ENCODE measurements around the gene AGR3.

The AGR3 gene

DNA sequence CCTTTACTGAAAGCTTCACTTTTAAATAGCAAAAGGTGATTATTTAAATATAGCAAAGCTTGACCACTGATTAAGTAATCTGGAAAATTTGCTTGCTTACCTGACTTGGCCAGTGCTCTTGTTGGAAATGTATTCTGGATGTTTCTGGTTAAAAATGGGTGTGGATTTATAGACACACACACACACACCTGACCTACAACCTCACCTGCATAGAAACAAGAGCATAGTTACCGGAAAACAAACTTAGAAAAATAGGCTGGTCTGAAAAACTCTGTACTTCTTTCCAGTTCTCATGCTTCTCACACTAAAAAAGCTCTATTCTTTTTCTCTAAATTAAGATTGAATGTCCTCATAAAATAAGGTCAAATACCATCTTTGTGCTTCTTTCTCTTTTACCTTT, at the start of gene AGR3:
TSS of gene AGR3 (minus strand) at position 140 of the 400 bp plus-strand sequence. CDS start 3,365 bp downstream, outside the sequence.
- DNase-seq (ENCODE audit: low read depth) = no peak

DNA sequence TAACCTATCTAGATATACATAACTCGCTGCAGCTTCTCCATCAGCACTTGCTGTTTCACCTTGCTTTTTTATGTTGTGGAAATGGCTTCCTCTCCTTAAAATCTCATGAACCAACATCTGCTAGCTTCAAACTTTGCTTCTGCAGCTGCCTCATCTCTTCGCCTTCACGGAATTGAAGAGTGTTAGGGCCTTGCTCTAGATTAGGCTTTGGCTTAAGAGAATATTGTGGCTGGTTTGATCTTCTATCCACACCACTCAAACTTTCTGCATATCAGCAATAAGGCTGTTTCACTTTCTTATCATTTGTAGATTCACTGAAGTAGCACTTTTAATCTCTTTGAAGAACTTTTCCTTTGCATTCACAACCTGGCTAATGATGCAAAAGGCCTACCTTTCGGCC, 49.2 kb upstream of the AGR3 start:
- no peak for DNase-seq (ENCODE audit: low read depth)

DNA sequence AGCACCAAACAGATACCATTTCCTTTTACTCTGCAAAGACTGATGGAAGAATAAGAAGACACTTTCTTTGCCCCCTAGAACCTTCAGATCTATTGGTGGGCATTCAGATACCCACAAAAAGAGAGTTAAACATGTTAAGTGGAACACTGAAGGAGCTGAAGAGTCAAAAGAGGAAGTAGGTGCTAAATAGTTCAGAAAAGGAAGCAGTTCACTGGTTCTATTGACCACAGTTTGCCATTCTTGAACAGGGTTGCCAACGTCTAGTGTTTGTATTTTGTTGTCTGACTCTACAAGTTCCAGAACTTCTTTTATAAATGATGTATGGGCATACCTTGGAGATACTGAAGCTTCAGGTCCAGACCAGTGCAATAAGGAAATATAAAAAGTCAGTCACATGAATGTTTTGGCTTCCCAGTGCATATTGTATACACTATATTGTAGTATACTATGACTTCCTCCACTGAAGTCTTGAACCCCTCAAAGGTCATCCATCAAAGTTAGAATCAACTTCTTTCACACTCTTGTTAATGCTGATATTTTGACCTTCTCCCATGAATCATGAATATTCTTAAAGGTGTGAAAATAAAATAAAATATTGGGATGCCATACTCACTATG, 47.5 kb upstream of the AGR3 start:
- no peak for DNase-seq (ENCODE audit: low read depth)

DNA sequence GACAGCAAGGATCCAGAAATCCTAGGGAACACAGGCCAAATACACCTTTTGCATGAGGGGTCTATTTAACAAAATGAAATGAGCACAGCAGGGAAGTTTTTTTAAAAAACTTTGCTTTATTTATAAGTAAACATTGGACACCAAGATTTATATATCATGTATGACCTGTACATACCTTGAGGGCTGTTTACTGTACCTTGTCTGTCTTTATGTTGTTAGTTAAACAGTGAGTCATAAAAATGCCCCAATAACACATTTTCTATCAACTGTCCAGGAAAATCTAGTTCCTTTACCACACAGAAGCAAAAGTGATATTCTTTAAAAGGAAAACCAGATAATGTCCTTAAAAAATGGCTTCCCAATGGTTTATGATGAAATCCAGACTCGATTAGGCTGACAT, 45.1 kb upstream of the AGR3 start:
- DNase-seq (ENCODE audit: low read depth) = no peak

DNA sequence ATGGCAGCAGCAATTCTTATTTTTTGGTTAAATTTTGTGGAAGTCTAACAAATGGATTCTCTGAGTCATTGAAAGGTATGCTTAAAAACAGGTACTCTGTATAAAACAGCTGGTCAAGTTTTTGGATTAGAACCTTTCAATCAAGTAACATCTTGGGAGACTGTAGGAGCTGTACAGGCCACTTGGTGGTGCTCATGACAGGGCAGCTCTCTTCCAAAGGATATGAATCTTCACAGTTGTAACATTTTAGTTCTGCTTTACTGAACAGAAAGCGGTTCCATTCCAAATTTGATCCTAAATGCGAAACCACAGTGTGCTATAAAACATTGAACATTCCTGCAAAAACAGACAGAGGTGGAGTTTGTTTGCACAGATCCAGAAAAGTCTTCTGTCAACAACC, 44.5 kb upstream of the AGR3 start:
- DNase-seq (ENCODE audit: low read depth) = no peak

DNA sequence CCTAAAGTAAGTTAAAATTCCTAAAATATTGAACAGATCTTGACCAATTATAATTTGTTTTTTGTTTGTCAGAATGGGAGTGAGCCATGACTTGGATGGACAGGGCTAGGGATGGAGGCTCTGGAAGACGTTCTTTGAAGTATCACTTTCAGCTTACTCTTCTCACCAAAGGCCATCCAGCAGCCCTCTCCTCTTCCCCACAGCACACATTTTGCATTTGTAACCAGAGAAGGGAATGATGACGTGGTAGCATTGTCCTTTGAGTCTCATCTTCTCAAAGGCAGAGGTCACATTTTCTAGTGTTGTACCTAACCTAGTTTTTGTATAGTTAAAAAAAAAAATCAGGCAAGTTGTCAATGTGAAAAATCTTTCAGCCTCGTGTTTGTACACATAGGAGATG, 43.8 kb upstream of the AGR3 start:
- DNase-seq (ENCODE audit: low read depth) = no peak

DNA sequence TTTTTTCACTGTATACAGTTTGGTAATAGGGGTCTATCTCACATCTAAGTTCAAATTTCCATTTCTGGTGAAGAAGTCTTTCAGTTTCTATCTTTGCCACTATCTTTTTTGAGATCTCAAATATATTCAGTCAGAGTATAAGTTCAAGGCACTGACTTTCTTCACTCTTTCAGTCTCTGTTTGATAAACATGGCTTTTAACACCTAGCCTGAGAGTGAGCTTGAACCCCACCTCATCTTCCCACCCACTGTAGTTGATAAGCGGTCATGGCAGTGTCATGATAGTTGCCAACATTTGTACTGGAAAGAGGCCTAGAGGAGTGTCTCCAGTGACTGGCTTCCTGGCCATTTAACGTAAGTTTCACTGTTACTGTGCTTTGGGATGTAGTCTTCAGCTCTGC, 41.2 kb upstream of the AGR3 start:
- DNase-seq (ENCODE audit: low read depth) = no peak

DNA sequence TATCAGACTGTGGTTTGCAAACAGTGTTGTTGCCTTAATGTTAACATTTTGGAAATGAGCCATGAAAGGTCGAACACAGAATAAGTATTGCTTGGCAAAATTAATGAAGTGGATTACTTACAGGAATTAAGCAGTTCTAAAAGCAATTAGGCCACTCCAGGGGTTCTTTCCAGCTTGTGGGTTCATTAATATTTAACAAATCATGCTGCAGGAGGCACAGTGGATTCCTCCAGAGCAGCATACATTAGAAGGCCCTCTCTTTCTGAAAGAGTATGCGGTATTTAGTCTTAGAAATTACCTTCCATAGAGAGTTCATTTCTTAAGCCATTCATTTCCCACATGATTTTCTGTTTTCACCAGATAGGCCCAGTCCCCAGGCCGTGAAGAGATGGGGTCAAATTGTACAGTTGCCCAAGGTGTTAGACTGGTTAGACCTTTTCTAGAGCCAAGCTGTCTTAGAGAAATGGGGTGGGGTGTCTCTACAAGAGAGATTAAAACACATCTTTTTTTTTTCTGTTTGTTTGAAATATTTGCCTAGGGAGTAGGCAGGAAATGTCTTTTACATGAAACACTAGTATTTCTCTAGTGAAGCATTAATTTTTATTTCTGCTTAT, 40.0 kb upstream of the AGR3 start:
- DNase-seq (ENCODE audit: low read depth) = no peak

DNA sequence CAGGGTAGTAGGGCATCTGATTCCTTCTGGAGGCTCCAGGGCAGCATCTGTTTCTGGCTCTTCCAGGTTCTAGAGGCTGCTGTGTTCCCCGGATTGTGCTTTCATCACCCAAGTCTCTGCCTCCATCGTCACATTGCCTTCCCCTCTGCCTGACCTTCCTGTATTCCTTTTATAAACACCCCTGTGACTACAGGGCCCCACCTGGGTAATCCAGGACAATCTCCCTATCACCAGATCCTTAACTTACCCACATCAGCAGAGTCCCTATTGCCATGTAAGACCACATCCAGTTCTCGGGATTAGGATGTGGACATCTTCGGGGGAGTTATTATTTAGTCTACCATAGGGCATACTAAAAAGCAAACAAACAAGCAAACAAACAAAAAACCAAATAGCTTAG, 39.4 kb upstream of the AGR3 start:
- DNase-seq (ENCODE audit: low read depth) = no peak

DNA sequence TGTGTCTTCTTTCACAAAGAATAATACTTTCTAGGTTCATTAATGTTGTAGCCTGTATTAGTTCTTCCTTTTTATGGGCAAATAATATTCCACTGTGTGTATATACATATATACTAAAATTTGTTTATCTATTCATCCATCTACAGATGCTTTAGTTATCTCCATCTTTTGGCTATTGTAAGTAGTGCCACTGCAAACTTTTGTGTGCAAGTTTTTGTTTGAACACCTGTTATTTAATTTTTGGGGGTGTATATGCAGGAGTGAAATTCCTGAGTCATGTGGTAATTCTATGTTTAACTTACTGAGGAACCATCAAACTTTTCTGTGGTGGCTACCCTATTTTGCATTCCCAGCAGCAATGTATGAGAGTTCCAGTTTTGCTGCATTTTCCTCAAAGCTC, 37.7 kb upstream of the AGR3 start:
- DNase-seq (ENCODE audit: low read depth) = no peak

DNA sequence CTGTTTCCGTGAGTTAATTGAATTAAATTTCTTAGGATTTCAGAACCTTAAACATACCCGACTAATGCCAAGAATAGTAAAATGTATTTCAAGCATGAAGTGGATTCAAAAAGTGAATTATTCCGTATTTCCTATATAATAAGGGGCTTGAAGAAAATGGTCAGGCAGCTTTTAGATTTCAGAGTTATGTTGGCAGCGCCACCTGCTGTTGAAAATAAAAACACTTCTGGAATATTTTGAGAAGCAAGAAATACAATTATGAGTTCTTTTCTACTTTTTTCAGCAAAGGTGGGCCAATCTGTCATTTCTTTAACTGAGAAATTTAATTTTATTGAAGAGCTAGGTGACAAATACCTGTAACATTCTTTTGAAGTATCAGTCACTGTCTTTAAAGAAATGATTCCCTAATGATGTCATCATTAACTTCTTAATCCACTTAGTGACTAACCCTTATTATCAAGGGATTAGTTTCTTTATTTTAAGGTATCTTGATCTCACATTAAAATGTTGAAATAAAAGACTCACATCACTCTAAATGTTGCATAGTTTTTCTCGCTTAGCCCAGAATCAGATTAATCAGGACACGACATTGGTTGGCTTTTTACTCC, 36.6 kb upstream of the AGR3 start:
- no peak for DNase-seq (ENCODE audit: low read depth)

DNA sequence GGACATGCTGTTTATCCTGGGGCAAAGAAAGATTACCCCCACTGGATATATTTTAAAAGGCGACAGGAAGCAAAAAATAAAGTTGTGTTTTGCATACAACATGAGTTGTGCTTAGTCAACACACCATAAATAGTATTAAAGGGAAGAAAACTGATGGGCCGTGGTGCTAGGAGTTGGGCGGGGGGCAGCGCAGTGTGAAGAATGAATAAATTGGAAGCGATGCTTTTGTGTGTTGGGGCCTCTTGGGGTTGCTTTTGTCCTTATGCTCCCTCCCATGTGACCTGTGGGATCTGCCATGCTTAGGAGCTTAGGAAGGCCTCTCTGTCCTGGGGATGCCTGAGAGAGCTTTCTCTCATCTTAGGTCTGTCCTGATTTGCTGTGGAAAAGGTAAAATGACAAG, 35.0 kb upstream of the AGR3 start:
- no peak for DNase-seq (ENCODE audit: low read depth)

DNA sequence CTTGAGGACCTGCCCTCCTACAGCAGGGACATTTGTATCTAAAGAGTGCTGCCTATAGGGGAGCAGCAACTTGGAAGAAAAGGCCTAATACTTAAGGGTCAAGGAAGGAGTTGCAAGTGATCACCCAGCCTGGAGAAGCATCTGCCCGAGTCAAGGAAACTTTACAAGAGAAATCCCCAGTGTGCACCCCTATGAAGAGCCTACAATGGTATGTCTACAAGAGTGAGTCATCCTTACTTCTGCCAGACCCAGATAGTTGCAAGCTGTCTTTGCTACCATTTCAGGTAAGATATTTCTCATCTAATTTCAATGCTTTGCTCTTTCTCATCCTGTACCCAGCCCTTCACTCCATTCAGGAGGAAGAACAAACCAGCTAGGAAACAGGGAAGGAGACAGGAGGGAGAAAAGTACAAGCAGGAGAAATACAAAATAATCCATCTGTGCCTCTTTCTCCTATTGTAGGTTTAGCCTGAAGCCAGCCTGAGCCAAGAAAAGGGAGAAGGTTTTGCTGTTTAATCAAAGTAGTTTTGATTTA, 34.4 kb upstream of the AGR3 start:
- DNase-seq (ENCODE audit: low read depth) = peak; percentile 81

DNA sequence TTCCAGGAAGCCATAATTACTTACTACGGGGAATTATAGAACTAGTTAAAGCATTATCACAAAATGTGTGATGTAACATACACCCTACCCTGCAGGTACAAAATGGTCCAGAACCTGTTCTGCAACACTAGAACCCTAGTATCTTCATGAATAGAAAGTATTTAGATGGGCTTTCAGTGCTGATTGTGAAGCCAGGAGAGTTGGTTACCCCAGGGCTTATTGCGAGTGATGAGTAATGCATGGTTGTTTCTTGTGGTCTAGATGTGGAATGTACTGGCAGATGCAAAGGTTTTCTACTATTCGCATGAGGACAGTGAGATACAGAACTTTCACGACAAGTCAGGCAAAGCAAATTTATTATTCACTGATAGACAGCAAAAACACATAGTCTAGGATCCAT, 33.6 kb upstream of the AGR3 start:
- peak; percentile 93 for DNase-seq (ENCODE audit: low read depth)

DNA sequence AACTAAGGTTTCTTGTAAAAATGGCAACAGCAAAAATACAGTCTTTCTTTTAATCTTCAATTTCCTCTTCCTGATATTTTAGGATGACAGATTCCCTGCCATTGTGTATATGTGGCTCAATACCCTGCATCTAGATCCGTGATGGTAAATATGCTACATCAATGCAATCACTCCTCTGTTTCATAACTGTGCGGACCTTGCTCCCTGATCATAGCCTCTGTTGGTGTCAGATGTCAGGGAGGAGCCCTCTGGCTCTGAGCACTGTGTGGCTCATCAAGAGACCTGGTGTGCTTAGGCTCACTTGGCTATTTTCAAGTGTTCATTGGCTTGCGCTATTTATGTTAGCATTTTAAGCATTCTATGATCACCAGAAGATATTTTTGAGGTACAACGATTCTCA, 33.0 kb upstream of the AGR3 start:
- DNase-seq (ENCODE audit: low read depth) = no peak

DNA sequence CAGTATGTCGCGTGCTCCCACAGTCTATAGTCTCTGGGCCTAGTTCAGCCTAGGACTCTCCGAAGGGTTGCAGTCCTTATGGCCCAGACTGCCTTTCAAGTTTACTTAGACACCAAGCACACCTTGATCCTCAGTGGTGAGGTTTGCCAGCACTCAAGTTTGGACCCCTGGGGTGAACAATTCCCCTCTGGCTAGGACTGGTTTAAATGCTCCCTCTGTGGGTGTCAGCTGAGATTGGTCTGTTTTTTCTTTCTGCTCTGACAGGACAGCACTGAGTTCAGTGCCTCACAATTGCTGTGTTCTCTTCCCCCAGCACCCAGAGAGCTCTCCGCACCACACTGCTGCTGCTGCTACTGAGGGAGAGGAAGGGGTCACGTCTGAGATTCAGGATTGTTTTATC, 31.9 kb upstream of the AGR3 start:
- no peak for DNase-seq (ENCODE audit: low read depth)

DNA sequence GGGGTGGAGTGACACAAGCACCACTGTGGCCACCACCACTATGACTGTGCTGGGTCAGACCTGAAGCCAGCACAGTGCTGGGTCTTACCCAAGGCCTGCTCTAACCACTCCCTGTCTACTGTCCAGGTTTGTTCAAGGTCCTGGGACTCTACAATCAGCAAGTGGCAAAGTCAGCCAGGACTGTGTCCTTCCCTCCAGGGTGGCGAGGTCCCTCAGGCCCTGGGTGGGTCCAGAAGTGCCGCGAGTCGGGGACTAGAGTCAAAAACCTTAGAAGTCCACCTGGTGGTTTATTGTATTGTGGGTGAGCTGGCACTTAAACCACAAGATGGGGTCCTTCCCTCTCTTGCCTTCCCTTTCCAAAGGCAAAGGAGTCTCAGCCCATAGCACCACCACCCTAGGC, 30.8 kb upstream of the AGR3 start:
- DNase-seq (ENCODE audit: low read depth) = no peak

DNA sequence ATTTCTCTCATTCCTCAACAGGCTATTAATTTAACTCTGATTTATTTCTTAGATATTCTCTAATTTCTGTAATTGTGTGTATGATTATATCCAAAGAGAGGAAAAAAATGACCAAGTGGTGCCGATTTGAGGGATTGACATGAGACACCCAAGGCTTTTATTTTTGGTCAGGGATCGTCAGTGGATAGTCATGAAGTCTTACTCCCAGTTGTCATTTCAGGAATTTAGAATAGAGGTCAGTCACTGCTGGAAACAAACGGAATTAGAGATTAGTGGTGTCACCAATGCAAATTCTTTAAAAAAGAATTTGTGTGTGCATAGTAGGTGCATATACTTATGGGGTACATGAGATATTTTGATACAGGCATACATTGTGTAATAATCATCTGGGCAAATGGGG, 26.8 kb upstream of the AGR3 start:
- no peak for DNase-seq (ENCODE audit: low read depth)

DNA sequence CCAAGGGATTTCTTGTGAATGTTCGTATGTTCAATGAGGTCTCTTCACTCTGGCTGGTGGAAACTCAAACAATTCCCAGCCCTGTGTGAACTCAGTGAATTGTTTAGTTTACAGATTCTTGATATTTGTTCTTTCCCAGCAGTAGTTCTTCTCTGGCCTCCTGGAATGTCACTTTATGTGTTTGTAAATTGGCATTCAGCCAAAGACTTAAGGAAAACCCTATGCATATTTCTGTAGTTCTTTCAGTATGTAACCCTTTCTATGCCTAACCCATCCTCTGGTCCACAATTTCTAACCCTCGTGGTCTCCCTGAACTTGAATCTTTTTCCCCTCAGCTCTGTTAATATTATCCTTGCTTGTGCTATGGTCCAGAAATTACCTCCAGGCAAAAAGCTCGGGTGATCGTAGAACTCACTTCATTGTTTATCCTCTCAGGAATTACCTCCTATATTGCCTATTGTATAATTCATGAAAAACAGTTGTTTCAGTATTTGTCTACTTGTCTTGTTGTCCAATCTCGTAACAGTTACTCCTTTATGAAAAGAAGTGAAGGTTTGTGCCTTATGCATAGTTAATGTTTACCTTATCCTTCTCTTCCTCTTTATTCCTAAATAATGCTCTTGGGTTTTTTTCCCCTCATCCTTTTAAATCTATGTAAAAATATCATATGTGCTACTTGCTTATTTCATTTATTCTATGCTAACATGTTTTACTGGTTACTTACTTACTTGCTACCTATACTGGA, 23.7 kb upstream of the AGR3 start:
- peak; percentile 52 for DNase-seq (ENCODE audit: low read depth)

DNA sequence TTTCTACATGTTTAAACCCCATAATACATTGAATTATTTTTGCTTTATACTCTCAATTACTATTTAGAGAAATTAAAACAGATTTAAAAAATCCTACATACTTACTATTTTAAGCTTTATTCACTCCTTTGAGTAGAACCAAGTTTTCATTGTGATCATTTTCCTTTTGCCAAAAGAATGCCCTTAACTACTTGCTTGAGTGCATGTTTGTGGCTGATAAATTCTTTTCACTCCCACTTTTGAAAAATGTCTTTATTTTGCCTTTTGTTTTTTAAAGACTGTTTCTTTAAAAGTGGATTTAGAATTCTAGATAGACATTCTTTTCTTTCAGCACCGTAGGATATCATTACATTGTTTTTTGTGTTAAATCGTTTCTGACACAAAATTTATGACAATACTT, 22.3 kb upstream of the AGR3 start:
- DNase-seq (ENCODE audit: low read depth) = no peak

DNA sequence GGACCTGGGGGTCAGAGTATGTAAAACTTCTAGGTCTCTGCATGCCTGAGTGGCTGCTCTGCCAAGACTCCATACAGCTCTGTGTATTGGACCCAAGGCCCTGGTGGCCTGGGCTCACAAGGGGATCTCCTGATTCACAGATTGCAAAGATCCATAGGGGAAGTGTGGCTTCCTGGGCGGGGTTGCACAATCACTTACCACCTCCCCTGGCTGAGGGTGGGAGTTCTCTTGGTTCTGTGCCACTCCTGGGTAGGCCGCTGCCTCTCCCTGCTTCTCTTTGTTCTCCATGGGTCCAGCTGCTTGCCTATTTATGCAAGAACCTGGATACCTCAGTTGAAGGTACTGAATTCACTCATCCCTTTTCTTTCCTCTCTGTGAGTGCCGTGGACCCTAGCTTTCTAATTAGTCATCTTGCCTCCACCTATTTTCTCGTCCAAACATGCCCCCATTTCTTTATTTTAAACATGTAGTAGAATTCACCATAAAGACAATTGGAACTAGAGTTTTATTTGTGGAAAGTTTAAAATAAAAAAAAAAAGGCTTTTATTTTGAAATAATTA, 18.5 kb upstream of the AGR3 start:
- DNase-seq (ENCODE audit: low read depth) = no peak

DNA sequence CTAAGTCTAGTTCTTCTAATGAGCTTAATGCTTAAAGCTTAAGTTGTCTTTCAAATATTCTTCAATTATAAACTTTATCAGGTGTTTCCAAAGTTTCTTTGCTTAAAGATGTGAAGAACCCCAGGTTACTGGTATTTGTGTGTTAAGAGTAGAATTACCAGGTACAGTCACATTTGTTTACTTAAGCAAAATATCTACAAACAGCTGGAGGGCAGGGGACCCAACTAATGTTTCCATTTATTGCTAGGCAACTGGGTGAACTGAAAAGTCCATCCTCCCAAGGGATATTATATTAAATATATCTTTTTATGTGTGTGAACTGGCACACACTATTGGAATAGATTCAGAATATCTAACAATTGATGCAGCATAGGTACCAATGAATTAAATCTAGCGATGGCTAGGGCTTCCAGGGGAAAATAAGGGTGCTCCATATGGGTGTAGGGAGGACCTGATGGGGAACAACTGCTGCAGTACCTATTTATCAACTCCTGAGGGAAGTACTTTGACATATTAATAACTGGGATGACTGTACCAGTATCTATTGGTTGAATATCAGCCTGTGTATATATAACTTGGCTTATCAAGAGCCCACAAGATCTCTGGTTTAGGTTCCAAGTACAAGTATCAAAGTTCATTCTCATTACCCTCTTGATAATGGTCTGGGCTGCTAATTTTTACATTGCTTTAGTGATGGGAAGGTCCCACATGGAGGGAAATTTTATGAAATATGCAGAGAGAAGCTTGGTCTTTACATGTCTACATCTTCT, 10.3 kb upstream of the AGR3 start:
- DNase-seq (ENCODE audit: low read depth) = no peak
